Measurements from ENCODE around the gene KATNAL2. TPM values are rescaled to one million over a fixed set of nuclear protein-coding genes. Genes with fewer than 3 reads are reported as not detected.
A peak's percentile ranks its signal among the peaks of the same experiment; 100 is the strongest.

KATNAL2 gene
- total RNA-seq, 1 donor from 2014 or later: 3.0 TPM

- peak overlapping the region; percentile 98 for H2AFZ ChIP-seq (ENCODE audit: low read depth, low read length)
- TF ChIP-seq EZH2 (IDR thresholded peaks at IDR 0.05; ENCODE audit: insufficient read depth, low read length): no peak
- TF ChIP-seq, protein P1, sequence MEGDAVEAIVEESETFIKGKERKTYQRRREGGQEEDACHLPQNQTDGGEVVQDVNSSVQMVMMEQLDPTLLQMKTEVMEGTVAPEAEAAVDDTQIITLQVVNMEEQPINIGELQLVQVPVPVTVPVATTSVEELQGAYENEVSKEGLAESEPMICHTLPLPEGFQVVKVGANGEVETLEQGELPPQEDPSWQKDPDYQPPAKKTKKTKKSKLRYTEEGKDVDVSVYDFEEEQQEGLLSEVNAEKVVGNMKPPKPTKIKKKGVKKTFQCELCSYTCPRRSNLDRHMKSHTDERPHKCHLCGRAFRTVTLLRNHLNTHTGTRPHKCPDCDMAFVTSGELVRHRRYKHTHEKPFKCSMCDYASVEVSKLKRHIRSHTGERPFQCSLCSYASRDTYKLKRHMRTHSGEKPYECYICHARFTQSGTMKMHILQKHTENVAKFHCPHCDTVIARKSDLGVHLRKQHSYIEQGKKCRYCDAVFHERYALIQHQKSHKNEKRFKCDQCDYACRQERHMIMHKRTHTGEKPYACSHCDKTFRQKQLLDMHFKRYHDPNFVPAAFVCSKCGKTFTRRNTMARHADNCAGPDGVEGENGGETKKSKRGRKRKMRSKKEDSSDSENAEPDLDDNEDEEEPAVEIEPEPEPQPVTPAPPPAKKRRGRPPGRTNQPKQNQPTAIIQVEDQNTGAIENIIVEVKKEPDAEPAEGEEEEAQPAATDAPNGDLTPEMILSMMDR (IDR thresholded peaks at IDR 0.05; ENCODE audit: insufficient read depth, low read depth, low read length): no peak
- peaks cover 10% of the 10 kb centered on the region for H4K20me1 ChIP-seq (ENCODE audit: insufficient read depth, low read length)
- Mint-ChIP-seq H3K27me3 (ENCODE audit: low read depth, unreplicated experiment) (no peaks in the 10 kb centered on the region), H3K9me3 (ENCODE audit: unreplicated experiment) (no peaks in the 10 kb centered on the region), H3K4me3 (ENCODE audit: unreplicated experiment) (peak overlapping the region; percentile 95), H3K27ac (ENCODE audit: unreplicated experiment) (peak overlapping the region; percentile 97), H3K4me1 (ENCODE audit: low read depth, unreplicated experiment) (peaks cover 14% of the 10 kb centered on the region), H3K36me3 (ENCODE audit: low read depth, unreplicated experiment) (no peaks in the 10 kb centered on the region)
- no peak for DNase-seq (ENCODE audit: low read depth)
- peak overlapping the region; percentile 97 for H3K4me2 ChIP-seq (ENCODE audit: low read length)
- peaks cover 40% of the 10 kb centered on the region for H3K79me2 ChIP-seq (ENCODE audit: insufficient read depth, low read length)
- peaks cover 11% of the 10 kb centered on the region for H3K36me3 ChIP-seq (ENCODE audit: insufficient read depth, low read length)
- H3K27me3 ChIP-seq (ENCODE audit: insufficient read depth, low read length): no peaks in the 10 kb centered on the region
- H3K4me1 ChIP-seq (ENCODE audit: insufficient read depth, low read length): peaks cover 13% of the 10 kb centered on the region
- H3K4me3 ChIP-seq (ENCODE audit: insufficient read depth, low read depth, low read length): peak overlapping the region; percentile 90
- no peak for FAIRE-seq
- H3K9ac ChIP-seq (ENCODE audit: low read length): peak overlapping the region; percentile 94
- no peaks in the 10 kb centered on the region for H3K9me3 ChIP-seq (ENCODE audit: insufficient read depth, low read depth, low read length)
- H3K27ac ChIP-seq (ENCODE audit: low read depth, low read length): peak overlapping the region; percentile 86
These were observed 233.5 kb downstream of the KATNAL2 start for GRCh38 chr18:47150824-47151366.

DNA sequence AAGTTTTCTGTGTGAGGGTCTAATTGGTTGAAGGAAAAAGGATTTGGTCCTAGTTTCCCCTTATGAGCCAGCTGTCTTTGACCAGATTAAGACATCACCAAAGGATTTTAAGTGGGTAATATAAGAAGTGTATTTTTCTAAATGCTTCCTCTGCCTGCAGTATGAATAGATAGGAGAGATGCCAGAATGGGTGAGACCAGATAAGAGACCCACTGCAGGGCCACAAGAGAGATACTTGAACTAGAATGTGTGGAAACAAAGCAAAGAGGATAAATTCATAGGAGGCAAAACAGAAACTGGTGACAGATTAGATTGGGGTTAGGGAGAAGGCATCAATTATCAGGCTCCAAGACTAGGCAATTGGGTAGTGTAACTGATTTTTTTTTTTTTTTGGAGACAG is 234.0 kb downstream of the KATNAL2 start:
- Mint-ChIP-seq H3K4me3 (ENCODE audit: unreplicated experiment) (peak overlapping the region; percentile 95), H3K36me3 (ENCODE audit: low read depth, unreplicated experiment) (no peaks in the 10 kb centered on the region), H3K4me1 (ENCODE audit: low read depth, unreplicated experiment) (peaks cover 14% of the 10 kb centered on the region), H3K9me3 (ENCODE audit: unreplicated experiment) (no peaks in the 10 kb centered on the region), H3K27me3 (ENCODE audit: low read depth, unreplicated experiment) (no peaks in the 10 kb centered on the region), H3K27ac (ENCODE audit: unreplicated experiment) (peak overlapping the region; percentile 97)
- no peak overlapping the region for H3K27ac ChIP-seq (ENCODE audit: low read depth, low read length)
- peaks cover 35% of the 10 kb centered on the region for H3K79me2 ChIP-seq (ENCODE audit: insufficient read depth, low read length)
- peak overlapping the region; percentile 97 for H3K4me2 ChIP-seq (ENCODE audit: low read length)
- no peaks in the 10 kb centered on the region for H3K27me3 ChIP-seq (ENCODE audit: insufficient read depth, low read length)
- FAIRE-seq (no peak), DNase-seq (ENCODE audit: low read depth) (no peak)
- peaks cover 5% of the 10 kb centered on the region for H4K20me1 ChIP-seq (ENCODE audit: insufficient read depth, low read length)
- H3K4me3 ChIP-seq (ENCODE audit: insufficient read depth, low read depth, low read length): no peak overlapping the region
- peak overlapping the region; percentile 94 for H3K9ac ChIP-seq (ENCODE audit: low read length)
- H3K9me3 ChIP-seq (ENCODE audit: insufficient read depth, low read depth, low read length): no peaks in the 10 kb centered on the region
- peaks cover 11% of the 10 kb centered on the region for H3K36me3 ChIP-seq (ENCODE audit: insufficient read depth, low read length)
- no peak overlapping the region for H2AFZ ChIP-seq (ENCODE audit: low read depth, low read length)
- H3K4me1 ChIP-seq (ENCODE audit: insufficient read depth, low read length): peaks cover 13% of the 10 kb centered on the region
- no peak for TF ChIP-seq EZH2 (IDR thresholded peaks at IDR 0.05; ENCODE audit: insufficient read depth, low read length)
- TF ChIP-seq, protein P1 (IDR thresholded peaks at IDR 0.05; ENCODE audit: insufficient read depth, low read depth, low read length): no peak

Other genes with a start within 250 kb of the KATNAL2 start
- 0.24 and 0.36 TPM in 2 replicates for gene ST8SIA5, start 160.5 kb upstream of the KATNAL2 start, total RNA-seq
- gene PIAS2, start 95 bp upstream of the KATNAL2 start, total RNA-seq: 28.4 and 29.3 TPM in 2 replicates
- not detected in 2 replicates for gene ELOA2, start 118.0 kb downstream of the KATNAL2 start, total RNA-seq
- gene HDHD2, start 232.9 kb downstream of the KATNAL2 start, total RNA-seq: 23.5 and 24.2 TPM in 2 replicates